C4-2B (cell line): ENCODE results near the gene CDH12.
A peak's percentile ranks its signal among the peaks of the same experiment; 100 is the strongest.

Experiments
- ZFX ChIP-seq: fragments of 450-650 bp; IDR thresholded peaks from 2 replicates; pipeline ENCODE4 v1.6.1; 2017
- TF ChIP-seq, protein P1 (sequence below): fragments of 450-650 bp; conservative IDR thresholded peaks from 2 replicates; pipeline ENCODE4 v1.5.1; 2017; ENCODE audit warnings: mild to moderate bottlenecking

DNA sequence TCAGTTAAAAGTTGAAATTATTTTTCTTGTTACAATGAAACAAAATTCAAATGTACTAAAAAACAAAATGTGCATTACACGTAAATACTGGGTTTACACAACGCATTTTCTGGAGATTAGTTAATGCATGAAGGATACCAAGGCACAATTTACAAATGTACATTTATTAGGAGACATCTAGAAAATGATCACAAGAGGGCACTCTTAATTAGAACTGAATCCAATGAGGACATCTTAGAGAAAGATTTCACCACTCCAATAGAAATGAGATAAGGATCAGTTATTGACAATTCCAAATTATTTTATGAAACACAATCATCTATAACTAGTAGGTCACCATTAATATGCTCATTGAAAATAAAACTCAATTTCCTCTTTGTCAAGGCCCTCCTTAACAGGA, 36.6 kb upstream of the CDH12 start:
- TF ChIP-seq, protein P1, sequence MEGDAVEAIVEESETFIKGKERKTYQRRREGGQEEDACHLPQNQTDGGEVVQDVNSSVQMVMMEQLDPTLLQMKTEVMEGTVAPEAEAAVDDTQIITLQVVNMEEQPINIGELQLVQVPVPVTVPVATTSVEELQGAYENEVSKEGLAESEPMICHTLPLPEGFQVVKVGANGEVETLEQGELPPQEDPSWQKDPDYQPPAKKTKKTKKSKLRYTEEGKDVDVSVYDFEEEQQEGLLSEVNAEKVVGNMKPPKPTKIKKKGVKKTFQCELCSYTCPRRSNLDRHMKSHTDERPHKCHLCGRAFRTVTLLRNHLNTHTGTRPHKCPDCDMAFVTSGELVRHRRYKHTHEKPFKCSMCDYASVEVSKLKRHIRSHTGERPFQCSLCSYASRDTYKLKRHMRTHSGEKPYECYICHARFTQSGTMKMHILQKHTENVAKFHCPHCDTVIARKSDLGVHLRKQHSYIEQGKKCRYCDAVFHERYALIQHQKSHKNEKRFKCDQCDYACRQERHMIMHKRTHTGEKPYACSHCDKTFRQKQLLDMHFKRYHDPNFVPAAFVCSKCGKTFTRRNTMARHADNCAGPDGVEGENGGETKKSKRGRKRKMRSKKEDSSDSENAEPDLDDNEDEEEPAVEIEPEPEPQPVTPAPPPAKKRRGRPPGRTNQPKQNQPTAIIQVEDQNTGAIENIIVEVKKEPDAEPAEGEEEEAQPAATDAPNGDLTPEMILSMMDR = peak; percentile 59
- no peak for TF ChIP-seq ZFX
